Natural killer cell treated with Interleukin-12 subunit alpha and Interleukin-12 subunit beta and Interleukin-15 and Interleukin-18, amount 100 ng/mL, for 72 hours (primary cell): ENCODE data around the gene RFFL. TPM values are rescaled to one million over a fixed set of nuclear protein-coding genes. Genes with fewer than 3 reads are reported as not detected.

Experiments
- ATAC-seq, 2 donors: fragments of 150-1000 bp; cut with Tn5 transposase in 1 of 2; sonication (Bioruptor Pico), chemical (Tn5 transposase) in 1 of 2; 2 replicates each; pipeline ENCODE4 v1.10.0; 2021
- DNase-seq: peaks from one replicate; pipeline ENCODE4 v3.0.0; 2022; ENCODE audit warnings: low spot score
- H3K27ac Mint-ChIP-seq, 2 donors: 1 replicate in 1 of 2; 2 replicates in 1 of 2; pipeline ENCODE4 v1.8.0; 2022; ENCODE audit warnings: mixed read lengths in 2 of 2, mild to moderate bottlenecking in 1 of 2, moderate library complexity in 1 of 2
- H3K27me3 Mint-ChIP-seq, 2 donors: 1 replicate in 1 of 2; 2 replicates in 1 of 2; pipeline ENCODE4 v1.8.0; 2022; ENCODE audit warnings: mixed read lengths in 2 of 2
- H3K36me3 Mint-ChIP-seq: one replicate; pipeline ENCODE4 v1.8.0; 2022; ENCODE audit warnings: mixed read lengths
- H3K4me1 Mint-ChIP-seq, 2 donors: 1 replicate in 1 of 2; 2 replicates in 1 of 2; pipeline ENCODE4 v1.8.0; 2022; ENCODE audit warnings: low read depth in 2 of 2, mixed read lengths in 2 of 2, mild to moderate bottlenecking in 1 of 2
- H3K4me3 Mint-ChIP-seq: one replicate; pipeline ENCODE4 v1.8.0; 2022; ENCODE audit warnings: mixed read lengths
- H3K9me3 Mint-ChIP-seq: 2 replicates; pipeline ENCODE4 v1.8.0; 2022; ENCODE audit warnings: mixed read lengths
- total RNA-seq, 2 donors: library from RNA; stranded (reverse); gene quantifications; one replicate each; pipeline ENCODE4 v1.2.3, GENCODE V29; 2022

The RFFL gene
- total RNA-seq, 2 donors from 2014 or later = 87.6 to 91.5 TPM

DNA sequence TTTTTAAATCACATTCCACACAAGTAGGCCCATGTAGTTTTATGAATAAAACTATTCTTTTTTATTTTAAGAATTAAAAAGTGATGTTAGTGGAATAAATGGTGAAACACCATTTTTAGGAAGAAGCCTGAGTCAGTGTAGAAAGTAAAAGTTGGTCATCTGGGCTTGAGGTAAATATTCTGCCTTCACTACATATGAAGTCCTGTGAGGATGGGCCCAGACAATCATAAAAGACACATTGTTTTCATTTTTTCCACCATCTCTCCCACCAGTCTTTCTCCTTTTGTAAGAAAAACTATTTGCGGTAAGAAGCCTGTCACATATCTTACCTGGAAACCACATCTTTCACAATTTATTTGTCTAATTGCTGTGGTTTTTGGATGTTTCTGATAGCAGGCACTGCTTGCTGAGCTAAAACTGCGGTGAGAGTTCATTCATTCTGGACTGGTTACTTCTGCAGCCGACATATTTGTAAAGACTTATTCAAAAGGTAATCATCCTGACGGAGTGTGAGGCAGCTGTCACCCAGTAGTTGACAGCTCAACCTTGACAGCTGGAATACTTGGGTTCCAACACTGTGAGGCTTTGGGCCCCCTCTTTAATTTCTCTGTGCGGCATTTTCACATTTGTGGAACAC is 10.6 kb upstream of the RFFL start:
- H3K9me3 Mint-ChIP-seq = no peaks in the 10 kb centered on the region
- H3K36me3 Mint-ChIP-seq = peaks cover 9% of the 10 kb centered on the region
- DNase-seq (no peak), ATAC-seq (no peak)
- H3K4me1 Mint-ChIP-seq = peaks cover 61 to 66% of the 10 kb centered on the region in 2 donors
- peak overlapping the region; percentile 86 to 89 for H3K27ac Mint-ChIP-seq
- no peaks in the 10 kb centered on the region for H3K27me3 Mint-ChIP-seq
- H3K4me3 Mint-ChIP-seq = peak overlapping the region; percentile 75

DNA sequence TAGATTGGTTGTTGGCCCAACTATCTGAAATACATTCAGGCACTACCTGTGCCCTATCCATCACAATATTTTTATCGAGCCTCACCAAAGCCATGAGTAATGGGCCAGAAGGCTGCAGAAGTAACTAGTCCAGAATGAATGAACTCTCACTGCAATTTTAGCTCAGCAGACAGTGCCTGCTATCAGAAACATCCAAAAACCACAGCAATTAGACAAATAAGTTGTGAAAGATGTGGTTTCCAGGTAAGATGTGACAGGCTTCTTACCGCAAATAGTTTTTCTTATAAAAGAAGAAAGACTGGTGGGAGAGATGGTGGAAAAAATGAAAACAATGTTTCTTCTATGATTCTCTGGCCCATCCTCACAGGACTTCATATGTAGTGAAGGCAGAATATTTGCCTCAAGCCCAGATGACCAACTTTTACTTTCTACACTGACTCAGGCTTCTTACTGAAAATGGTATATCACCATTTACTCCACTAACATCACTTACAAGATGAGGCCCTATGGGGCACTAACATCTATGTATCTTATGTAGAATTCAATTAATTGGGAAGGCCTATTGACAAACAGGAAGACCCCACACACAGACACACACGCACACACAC is 9.8 kb upstream of the RFFL start:
- no peaks in the 10 kb centered on the region for H3K9me3 Mint-ChIP-seq
- H3K4me3 Mint-ChIP-seq = peak overlapping the region; percentile 75
- peaks cover 16% of the 10 kb centered on the region for H3K36me3 Mint-ChIP-seq
- no peaks in the 10 kb centered on the region for H3K27me3 Mint-ChIP-seq
- H3K4me1 Mint-ChIP-seq = peaks cover 67 to 74% of the 10 kb centered on the region in 2 donors
- ATAC-seq = peak; percentile 74 to 78
- H3K27ac Mint-ChIP-seq = peak overlapping the region; percentile 86 to 89
- DNase-seq = no peak

DNA sequence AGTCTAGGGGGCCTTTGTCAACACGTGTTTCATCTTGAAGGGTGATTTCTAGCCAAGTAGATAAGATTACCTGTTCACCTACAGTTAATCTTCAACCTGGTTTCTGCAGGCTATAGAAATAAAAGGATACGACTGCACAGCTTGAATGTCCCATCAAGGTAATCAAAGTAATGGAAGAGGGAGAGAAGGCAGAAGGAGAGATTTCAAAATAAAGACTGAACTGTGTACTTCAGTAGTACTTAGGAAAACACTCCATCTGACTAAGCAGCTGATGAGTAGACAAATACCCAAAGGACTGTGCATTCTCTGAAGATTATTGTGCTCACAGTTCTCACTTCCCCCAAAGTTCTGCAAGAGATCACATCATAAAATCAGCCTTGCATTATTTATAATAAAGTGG is 5.8 kb upstream of the RFFL start:
- ATAC-seq (no peak), DNase-seq (no peak)
- Mint-ChIP-seq H3K27ac (peak overlapping the region; percentile 60 to 90), H3K4me1 (peaks cover 65 to 79% of the 10 kb centered on the region in 2 donors), H3K9me3 (no peaks in the 10 kb centered on the region), H3K36me3 (peaks cover 18% of the 10 kb centered on the region), H3K27me3 (no peaks in the 10 kb centered on the region), H3K4me3 (peak overlapping the region; percentile 83)

DNA sequence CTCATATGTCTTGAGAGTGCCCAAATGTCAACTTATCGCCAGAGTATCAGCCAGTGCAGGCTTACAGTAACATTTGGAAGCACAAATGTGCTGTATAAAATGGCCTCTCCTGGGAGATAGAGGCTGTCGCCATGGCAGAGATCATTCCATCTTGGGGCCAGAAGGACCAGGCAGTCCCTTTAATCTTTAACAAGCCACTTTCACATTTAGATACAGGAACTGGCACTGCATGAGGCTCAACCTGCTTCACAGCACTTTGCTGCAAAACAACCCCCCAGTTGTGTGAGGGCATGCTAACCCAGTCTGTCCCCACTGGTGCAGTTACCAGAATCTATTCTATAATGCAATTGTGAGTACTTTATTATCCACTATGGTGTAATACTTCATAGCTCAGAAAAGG is 4.7 kb upstream of the RFFL start:
- ATAC-seq = no peak
- Mint-ChIP-seq H3K27ac (peak overlapping the region; percentile 60 to 90), H3K36me3 (peaks cover 18% of the 10 kb centered on the region), H3K9me3 (no peaks in the 10 kb centered on the region), H3K4me1 (peaks cover 65 to 79% of the 10 kb centered on the region in 2 donors), H3K27me3 (no peaks in the 10 kb centered on the region), H3K4me3 (peak overlapping the region; percentile 83)
- no peak for DNase-seq

DNA sequence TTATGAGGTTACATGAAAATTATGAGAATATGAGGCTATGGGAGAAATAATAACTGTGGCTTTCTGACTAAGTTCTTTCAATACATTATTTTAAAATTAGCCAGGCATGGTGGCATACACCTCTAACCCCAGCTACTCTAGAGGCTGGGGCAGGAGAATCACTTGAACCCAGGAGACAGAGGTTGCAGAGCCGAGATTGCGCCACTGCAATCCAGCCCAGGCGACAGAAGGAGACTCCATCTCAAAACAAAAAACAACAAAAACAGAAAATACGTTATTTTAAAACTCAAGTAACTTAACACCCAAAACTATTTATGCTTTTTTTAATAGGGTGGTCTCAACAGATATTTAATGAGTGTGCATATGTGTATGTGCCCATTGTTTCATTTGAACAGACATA is 2.4 kb upstream of the RFFL start:
- ATAC-seq = no peak
- Mint-ChIP-seq H3K36me3 (peaks cover 30% of the 10 kb centered on the region), H3K27ac (peak overlapping the region; percentile 90 to 93), H3K4me3 (peak overlapping the region; percentile 80), H3K9me3 (peaks cover 2% of the 10 kb centered on the region), H3K27me3 (no peaks in the 10 kb centered on the region), H3K4me1 (peaks cover 66 to 79% of the 10 kb centered on the region in 2 donors)
- no peak for DNase-seq

DNA sequence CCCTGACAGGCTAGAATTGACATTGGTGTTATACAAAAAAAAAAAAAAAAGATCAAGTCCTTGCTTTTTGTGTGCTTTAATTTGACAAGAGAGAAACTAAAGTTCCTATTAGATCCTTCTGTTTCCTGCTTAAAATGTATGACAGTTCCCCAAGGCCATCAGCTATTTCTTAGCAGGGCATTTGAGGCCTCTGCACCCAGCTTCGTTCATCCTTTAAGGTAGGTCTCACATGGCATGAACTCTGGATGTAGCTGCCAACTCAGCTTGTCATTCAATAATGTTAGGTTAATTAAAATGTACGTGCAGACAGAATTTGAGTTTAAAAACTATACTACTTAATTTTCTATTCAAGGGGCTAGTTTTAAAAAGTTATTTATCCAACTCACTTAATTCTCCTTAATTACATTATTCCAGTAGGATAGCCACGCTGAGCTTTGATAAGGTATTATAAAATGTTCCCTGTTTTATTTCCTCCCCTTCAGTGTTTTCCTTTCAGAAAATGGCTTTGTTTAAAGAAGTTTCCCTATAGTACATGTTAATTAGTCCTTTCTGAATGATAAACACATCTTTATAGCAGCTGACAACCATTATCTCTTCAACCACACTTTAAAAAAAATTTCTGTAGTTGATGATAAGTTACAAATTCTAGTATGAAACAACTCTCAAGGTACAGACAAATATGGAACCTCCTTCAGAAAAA is 1.2 kb upstream of the RFFL start:
- DNase-seq (no peak), ATAC-seq (no peak)
- H3K27me3 Mint-ChIP-seq = no peaks in the 10 kb centered on the region
- H3K27ac Mint-ChIP-seq = peak overlapping the region; percentile 90 to 93
- peaks cover 4% of the 10 kb centered on the region for H3K9me3 Mint-ChIP-seq
- peak overlapping the region; percentile 80 for H3K4me3 Mint-ChIP-seq
- peaks cover 61 to 79% of the 10 kb centered on the region in 2 donors for H3K4me1 Mint-ChIP-seq
- H3K36me3 Mint-ChIP-seq = peaks cover 42% of the 10 kb centered on the region

DNA sequence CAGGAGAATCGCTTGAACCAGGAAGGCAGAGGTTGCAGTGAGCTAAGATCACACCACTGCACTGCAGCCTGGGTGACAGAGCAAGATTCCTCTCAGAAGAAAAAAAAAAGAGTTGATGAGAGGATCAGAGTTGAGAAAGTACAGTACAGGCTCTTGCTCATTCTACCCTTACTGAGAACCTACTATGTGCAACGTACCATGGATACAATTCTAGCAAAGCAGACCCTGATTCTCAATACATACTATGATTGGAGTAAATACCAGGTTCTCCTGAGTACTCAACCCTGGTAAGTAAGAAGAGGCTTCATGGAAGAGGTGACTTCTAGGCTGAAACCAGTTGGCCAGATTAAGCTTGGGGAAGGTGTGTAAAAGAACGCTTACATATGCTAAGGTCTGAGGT is 1.2 kb downstream of the RFFL start:
- Mint-ChIP-seq H3K36me3 (peaks cover 34% of the 10 kb centered on the region), H3K4me1 (peaks cover 53 to 62% of the 10 kb centered on the region in 2 donors), H3K27ac (peak overlapping the region; percentile 90 to 93), H3K9me3 (peaks cover 4% of the 10 kb centered on the region), H3K4me3 (peak overlapping the region; percentile 80), H3K27me3 (no peaks in the 10 kb centered on the region)
- DNase-seq = no peak
- ATAC-seq = no peak

DNA sequence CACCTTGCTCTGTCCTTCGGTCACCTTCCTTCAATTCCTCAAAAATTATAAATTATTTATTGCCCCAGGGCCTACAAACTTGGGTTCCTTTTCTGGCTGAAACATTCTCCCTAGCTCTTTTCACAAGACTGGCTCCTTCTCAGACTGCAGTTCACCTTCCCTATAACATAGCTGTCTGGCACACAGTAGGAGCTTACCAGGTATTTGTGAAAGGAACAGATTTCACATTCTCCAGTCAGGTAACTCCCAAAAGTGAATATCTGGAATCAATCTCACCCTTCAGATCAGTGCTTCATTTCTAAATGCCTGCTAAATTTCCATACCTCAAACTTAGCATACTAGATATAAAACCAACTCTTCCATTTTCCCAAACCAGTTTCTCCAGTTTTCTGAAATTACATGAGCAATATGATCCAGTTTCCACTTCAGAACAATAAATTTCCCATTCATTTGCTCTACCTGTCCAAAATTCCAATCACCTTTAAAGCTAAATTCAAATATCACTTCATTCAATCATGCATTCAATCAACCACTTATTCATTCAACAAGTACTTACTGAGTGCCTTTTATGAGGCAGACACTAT is 6.1 kb downstream of the RFFL start:
- no peak for ATAC-seq
- H3K36me3 Mint-ChIP-seq = peaks cover 33% of the 10 kb centered on the region
- peak overlapping the region; percentile 3 to 42 for H3K27ac Mint-ChIP-seq
- peaks cover 4% of the 10 kb centered on the region for H3K9me3 Mint-ChIP-seq
- no peak overlapping the region for H3K4me3 Mint-ChIP-seq
- H3K4me1 Mint-ChIP-seq = peaks cover 48 to 51% of the 10 kb centered on the region in 2 donors
- DNase-seq = no peak
- no peaks in the 10 kb centered on the region for H3K27me3 Mint-ChIP-seq

DNA sequence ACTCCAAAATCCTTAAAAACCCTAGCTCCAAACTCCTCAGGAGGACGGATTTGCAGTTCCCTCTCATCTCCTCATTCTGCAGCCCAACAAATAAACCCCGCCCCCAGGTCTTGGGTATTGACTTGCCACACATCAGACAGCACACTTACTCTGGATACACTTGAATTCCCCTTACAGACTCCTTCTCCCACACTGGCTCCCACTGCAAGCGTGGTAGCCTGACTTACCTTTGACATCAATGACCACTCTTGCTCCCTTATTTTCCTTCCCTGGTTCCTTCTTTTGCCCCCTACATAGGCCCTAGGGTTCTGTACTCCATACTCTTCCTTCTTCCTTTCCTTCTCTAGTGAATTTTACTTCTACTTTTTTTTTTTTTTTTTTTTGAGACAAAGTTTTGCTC is 7.5 kb downstream of the RFFL start:
- H3K27ac Mint-ChIP-seq = peak overlapping the region; percentile 3 to 42
- H3K27me3 Mint-ChIP-seq = no peaks in the 10 kb centered on the region
- H3K4me3 Mint-ChIP-seq = no peak overlapping the region
- H3K4me1 Mint-ChIP-seq = peaks cover 56% of the 10 kb centered on the region in 2 donors
- peaks cover 28% of the 10 kb centered on the region for H3K36me3 Mint-ChIP-seq
- no peak for DNase-seq
- H3K9me3 Mint-ChIP-seq = peaks cover 4% of the 10 kb centered on the region
- no peak for ATAC-seq

DNA sequence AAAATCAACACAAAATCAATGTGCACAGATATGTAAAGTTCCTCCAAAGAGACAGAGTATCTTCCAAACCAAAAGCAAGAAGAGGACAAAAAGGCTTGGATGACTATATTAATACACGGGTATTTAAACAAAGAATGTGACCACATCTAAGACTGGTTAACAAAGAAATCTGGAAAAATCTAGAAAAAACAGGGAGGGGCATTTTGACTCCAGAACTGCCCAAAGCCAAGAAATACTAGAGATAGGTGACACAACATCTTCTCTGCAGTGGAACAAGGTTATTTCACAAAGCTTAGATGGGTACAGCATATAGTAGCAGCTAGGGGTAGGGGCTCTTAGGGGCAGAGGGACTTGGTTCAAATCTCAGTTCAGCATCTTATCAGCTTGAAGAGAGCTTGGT is 10.3 kb downstream of the RFFL start:
- H3K27ac Mint-ChIP-seq = peak overlapping the region; percentile 85
- DNase-seq (no peak), ATAC-seq (no peak)
- no peaks in the 10 kb centered on the region for H3K9me3 Mint-ChIP-seq
- no peak overlapping the region for H3K4me3 Mint-ChIP-seq
- peaks cover 21% of the 10 kb centered on the region for H3K36me3 Mint-ChIP-seq
- H3K4me1 Mint-ChIP-seq = peaks cover 56 to 60% of the 10 kb centered on the region in 2 donors
- no peaks in the 10 kb centered on the region for H3K27me3 Mint-ChIP-seq

DNA sequence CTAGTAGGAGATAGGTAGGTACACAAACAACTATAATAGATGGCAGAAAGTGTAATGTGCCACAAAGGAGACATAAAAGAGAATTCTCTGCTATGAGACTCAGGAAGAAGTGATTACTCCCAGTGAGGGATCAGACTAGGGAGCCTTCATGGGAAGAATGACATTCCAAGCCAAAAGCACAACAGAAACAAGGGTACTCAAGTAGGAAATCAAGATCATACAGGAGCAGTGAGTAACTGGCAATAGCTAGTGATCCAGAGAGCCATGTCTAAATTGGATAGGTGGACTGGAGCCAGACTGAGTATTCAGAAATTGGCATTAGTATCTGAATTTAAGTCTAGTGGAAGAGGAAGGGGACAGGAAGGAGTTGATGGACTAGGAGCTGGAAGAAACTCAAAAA is 10.7 kb downstream of the RFFL start:
- Mint-ChIP-seq H3K27me3 (no peaks in the 10 kb centered on the region), H3K4me1 (peaks cover 56 to 60% of the 10 kb centered on the region in 2 donors), H3K4me3 (peak overlapping the region; percentile 80), H3K9me3 (no peaks in the 10 kb centered on the region), H3K36me3 (peaks cover 21% of the 10 kb centered on the region), H3K27ac (peak overlapping the region; percentile 85)
- no peak for ATAC-seq
- no peak for DNase-seq

DNA sequence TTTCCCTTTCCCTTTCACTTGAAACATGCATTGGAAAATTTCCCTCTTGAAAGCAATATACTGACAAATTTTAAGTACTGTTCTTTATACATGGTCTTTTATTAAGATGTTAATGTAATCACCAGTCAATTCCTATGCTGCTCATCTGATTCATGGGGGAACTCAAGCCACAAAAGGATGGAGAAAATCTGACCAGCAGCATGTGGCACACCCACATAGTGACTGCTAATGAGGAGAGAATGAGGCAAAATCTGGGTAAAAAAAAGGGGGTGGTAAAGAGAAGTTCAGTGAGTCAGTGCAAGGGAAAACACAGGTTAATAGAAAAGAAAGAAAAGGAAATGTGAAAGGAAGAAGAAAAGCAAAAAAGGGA is 11.3 kb downstream of the RFFL start:
- DNase-seq (no peak), ATAC-seq (peak; percentile 32 to 69)
- peaks cover 54 to 57% of the 10 kb centered on the region in 2 donors for H3K4me1 Mint-ChIP-seq

DNA sequence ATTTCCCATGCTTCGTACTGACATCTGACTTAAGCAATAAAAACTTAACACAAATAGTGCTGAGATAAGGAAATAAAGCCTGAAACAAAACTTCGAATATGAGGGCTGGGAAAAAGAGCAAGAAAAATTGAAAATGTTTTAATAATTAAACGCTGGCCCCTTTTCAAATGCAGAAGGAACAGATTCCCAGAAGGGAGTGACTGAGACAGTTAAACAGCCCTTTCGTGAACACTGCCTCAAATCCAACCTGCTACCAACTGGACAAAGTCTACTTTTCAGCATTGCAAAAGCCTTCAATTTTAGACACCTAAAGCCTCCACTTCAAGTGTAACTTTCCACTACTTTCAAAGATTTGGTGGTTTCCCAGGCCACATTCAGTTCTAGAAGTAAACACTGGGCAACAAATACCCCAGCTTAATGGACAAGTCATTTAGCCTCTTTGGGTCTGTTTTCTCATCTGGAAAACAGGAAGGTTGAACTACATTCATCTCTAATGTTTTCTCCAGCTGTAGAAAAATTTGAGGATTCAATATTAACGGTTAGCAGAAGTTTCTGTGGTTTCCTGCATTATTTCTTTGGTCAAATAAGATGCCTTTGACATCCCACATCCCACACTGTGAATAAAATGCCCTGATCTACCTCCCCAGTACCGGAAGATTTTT is 11.8 kb downstream of the RFFL start:
- peaks cover 21% of the 10 kb centered on the region for H3K36me3 Mint-ChIP-seq
- peak overlapping the region; percentile 85 for H3K27ac Mint-ChIP-seq
- no peaks in the 10 kb centered on the region for H3K9me3 Mint-ChIP-seq
- DNase-seq = no peak
- H3K4me1 Mint-ChIP-seq = peaks cover 58 to 62% of the 10 kb centered on the region in 2 donors
- no peaks in the 10 kb centered on the region for H3K27me3 Mint-ChIP-seq
- peak; percentile 67 to 69 for ATAC-seq
- H3K4me3 Mint-ChIP-seq = peak overlapping the region; percentile 80

More for the DNA sequence above, 11.3 kb downstream of the RFFL start:
- Mint-ChIP-seq H3K9me3 (no peaks in the 10 kb centered on the region), H3K27me3 (no peaks in the 10 kb centered on the region), H3K36me3 (peaks cover 21% of the 10 kb centered on the region), H3K27ac (peak overlapping the region; percentile 85), H3K4me3 (peak overlapping the region; percentile 80)
